ENCODE measurements around the gene ARL6IP6. TPM values are rescaled to one million over a fixed set of nuclear protein-coding genes. Genes with fewer than 3 reads are reported as not detected.
"Not testable (repeated sequence)": the region's sequence is repeated elsewhere in the genome, so short reads cannot be mapped to it uniquely, and the experiment has no call there.

The ARL6IP6 gene
- polyA plus RNA-seq, 3 donors: 23.3 to 24.7 (median 23.4) TPM

GRCh38 chr2:152720794-152721193 lies 2.4 kb downstream of the ARL6IP6 start:
- H3K27ac ChIP-seq (ENCODE audit: low read depth in 1 of 2, low read length in 2 of 2): no peak overlapping the region
- H3K9me3 ChIP-seq (replicated peaks in 1 of 2; ENCODE audit: control insufficient read depth in 1 of 2, insufficient read depth in 1 of 2, low read length in 2 of 2): no peaks in the 10 kb centered on the region
- TF ChIP-seq, protein P1, sequence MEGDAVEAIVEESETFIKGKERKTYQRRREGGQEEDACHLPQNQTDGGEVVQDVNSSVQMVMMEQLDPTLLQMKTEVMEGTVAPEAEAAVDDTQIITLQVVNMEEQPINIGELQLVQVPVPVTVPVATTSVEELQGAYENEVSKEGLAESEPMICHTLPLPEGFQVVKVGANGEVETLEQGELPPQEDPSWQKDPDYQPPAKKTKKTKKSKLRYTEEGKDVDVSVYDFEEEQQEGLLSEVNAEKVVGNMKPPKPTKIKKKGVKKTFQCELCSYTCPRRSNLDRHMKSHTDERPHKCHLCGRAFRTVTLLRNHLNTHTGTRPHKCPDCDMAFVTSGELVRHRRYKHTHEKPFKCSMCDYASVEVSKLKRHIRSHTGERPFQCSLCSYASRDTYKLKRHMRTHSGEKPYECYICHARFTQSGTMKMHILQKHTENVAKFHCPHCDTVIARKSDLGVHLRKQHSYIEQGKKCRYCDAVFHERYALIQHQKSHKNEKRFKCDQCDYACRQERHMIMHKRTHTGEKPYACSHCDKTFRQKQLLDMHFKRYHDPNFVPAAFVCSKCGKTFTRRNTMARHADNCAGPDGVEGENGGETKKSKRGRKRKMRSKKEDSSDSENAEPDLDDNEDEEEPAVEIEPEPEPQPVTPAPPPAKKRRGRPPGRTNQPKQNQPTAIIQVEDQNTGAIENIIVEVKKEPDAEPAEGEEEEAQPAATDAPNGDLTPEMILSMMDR (IDR thresholded peaks at IDR 0.05): no peak
- H3K27me3 ChIP-seq (ENCODE audit: control insufficient read depth in 2 of 2, insufficient read depth in 2 of 2, low read length in 2 of 2): no peaks in the 10 kb centered on the region
- no peak overlapping the region for H3K9ac ChIP-seq (ENCODE audit: insufficient read depth, low read length, poor library complexity, severe bottlenecking)
- H3K4me1 ChIP-seq (ENCODE audit: control insufficient read depth in 1 of 2, insufficient read depth in 2 of 2, low read length in 2 of 2): peaks cover 24 to 31% of the 10 kb centered on the region in 2 donors
- intact Hi-C loops (cut with micrococcal nuclease): no loop called here
- peaks cover 33% of the 10 kb centered on the region for H3K4me1 Mint-ChIP-seq
- H2AFZ ChIP-seq (ENCODE audit: insufficient read depth, low read depth, low read length, poor library complexity, severe bottlenecking): no peak overlapping the region
- H3K36me3 ChIP-seq (replicated peaks in 1 of 2; ENCODE audit: control insufficient read depth in 1 of 2, insufficient read depth in 2 of 2, low read length in 2 of 2): peaks cover 3 to 47% of the 10 kb centered on the region in 2 donors
- WGBS (ENCODE audit: insufficient coverage): no CpG with 5 or more reads among the region's 2 CpGs
- H3K27ac Mint-ChIP-seq: no peak overlapping the region
- no peak for DNase-seq
- peaks cover 0 to 3% (median 0%) of the 10 kb centered on the region in 7 donors for H3K9me3 Mint-ChIP-seq
- peaks cover 88% of the 10 kb centered on the region for H3K79me2 ChIP-seq (ENCODE audit: insufficient read depth, low read length)
- no peak overlapping the region for H3K4me2 ChIP-seq (replicated peaks; ENCODE audit: extremely low read depth, low read length, poor library complexity, severe bottlenecking)
- H4K20me1 ChIP-seq (ENCODE audit: insufficient read depth, low read length): peaks cover 21% of the 10 kb centered on the region
- no peak overlapping the region for H3K4me3 Mint-ChIP-seq
- H3K27me3 Mint-ChIP-seq (ENCODE audit: low read depth in 3 of 3): peaks cover 0 to 2% (median 0%) of the 10 kb centered on the region in 3 donors
- H3K36me3 Mint-ChIP-seq: peaks cover 13 to 31% of the 10 kb centered on the region in 2 donors
- no peak overlapping the region for H3K4me3 ChIP-seq (replicated peaks in 1 of 3; ENCODE audit: low read depth in 2 of 3, low read length in 3 of 3)

GRCh38 chr2:152722639-152723038 lies 4.2 kb downstream of the ARL6IP6 start:
- WGBS (ENCODE audit: insufficient coverage): 90% methylated on average over 2 of the region's 8 CpGs
- DNase-seq; H3K4me3 Mint-ChIP-seq; H3K4me2 ChIP-seq (replicated peaks; ENCODE audit: extremely low read depth, low read length, poor library complexity, severe bottlenecking); H3K9me3 Mint-ChIP-seq; H3K27ac ChIP-seq (ENCODE audit: low read depth in 1 of 2, low read length in 2 of 2); H3K27me3 Mint-ChIP-seq (ENCODE audit: low read depth in 3 of 3); H3K9ac ChIP-seq (ENCODE audit: insufficient read depth, low read length, poor library complexity, severe bottlenecking); H2AFZ ChIP-seq (ENCODE audit: insufficient read depth, low read depth, low read length, poor library complexity, severe bottlenecking); intact Hi-C loops (cut with micrococcal nuclease); H3K4me3 ChIP-seq (replicated peaks in 1 of 3; ENCODE audit: low read depth in 2 of 3, low read length in 3 of 3); H3K9me3 ChIP-seq (replicated peaks in 1 of 2; ENCODE audit: control insufficient read depth in 1 of 2, insufficient read depth in 1 of 2, low read length in 2 of 2); H3K27me3 ChIP-seq (ENCODE audit: control insufficient read depth in 2 of 2, insufficient read depth in 2 of 2, low read length in 2 of 2): not testable (repeated sequence)
- Mint-ChIP-seq H3K36me3 (peaks cover 12 to 32% of the 10 kb centered on the region in 2 donors), H3K27ac (peak overlapping the region in 1 of 7 donors; percentile 32), H3K4me1 (peaks cover 20% of the 10 kb centered on the region)
- Histone ChIP-seq H3K4me1 (ENCODE audit: control insufficient read depth in 1 of 2, insufficient read depth in 2 of 2, low read length in 2 of 2) (peaks cover 15 to 18% of the 10 kb centered on the region in 2 donors), H3K36me3 (replicated peaks in 1 of 2; ENCODE audit: control insufficient read depth in 1 of 2, insufficient read depth in 2 of 2, low read length in 2 of 2) (peaks cover 3 to 52% of the 10 kb centered on the region in 2 donors), H4K20me1 (ENCODE audit: insufficient read depth, low read length) (peaks cover 13% of the 10 kb centered on the region), H3K79me2 (ENCODE audit: insufficient read depth, low read length) (peaks cover 91% of the 10 kb centered on the region)
